Raji (cell line): ENCODE results near the gene PRICKLE1.

Source experiments
- POLR2A ChIP-seq: IDR thresholded peaks from 2 replicates; pipeline ENCODE4 v1.6.1; 2011; ENCODE audit warnings: low read depth, low read length, control low read depth; ENCODE audit not compliant: insufficient read depth

PRICKLE1 gene

GRCh38 chr12:42589465-42590329 is at the start of gene PRICKLE1:
PRICKLE1 (minus strand) TSS chr12:42589746; CDS start chr12:42472516, 117,230 bp downstream.
- TF ChIP-seq POLR2A: no peak

GRCh38 chr12:42638697-42639096 is 49.2 kb upstream of the PRICKLE1 start:
- no peak for TF ChIP-seq POLR2A

GRCh38 chr12:42638011-42638410 is 48.5 kb upstream of the PRICKLE1 start:
- TF ChIP-seq POLR2A: no peak

GRCh38 chr12:42636993-42637392 is 47.4 kb upstream of the PRICKLE1 start:
- no peak for TF ChIP-seq POLR2A

- TF ChIP-seq POLR2A: no peak
These were observed 44.0 kb upstream of the PRICKLE1 start for GRCh38 chr12:42633594-42633993.

GRCh38 chr12:42631513-42631912 is 42.0 kb upstream of the PRICKLE1 start:
- no peak for TF ChIP-seq POLR2A

- no peak for TF ChIP-seq POLR2A
These were observed 40.8 kb upstream of the PRICKLE1 start for GRCh38 chr12:42630314-42630713.

- TF ChIP-seq POLR2A: no peak
These were observed 37.6 kb upstream of the PRICKLE1 start for GRCh38 chr12:42627151-42627550.

- TF ChIP-seq POLR2A: no peak
These were observed 36.1 kb upstream of the PRICKLE1 start for GRCh38 chr12:42625611-42626010.

- no peak for TF ChIP-seq POLR2A
These were observed 28.1 kb upstream of the PRICKLE1 start for GRCh38 chr12:42617622-42618021.

- no peak for TF ChIP-seq POLR2A
These were observed 25.5 kb upstream of the PRICKLE1 start for GRCh38 chr12:42615006-42615405.

- TF ChIP-seq POLR2A: no peak
These were observed 22.7 kb upstream of the PRICKLE1 start for GRCh38 chr12:42612231-42612613.

GRCh38 chr12:42611571-42612230 is 22.2 kb upstream of the PRICKLE1 start:
- TF ChIP-seq POLR2A: no peak

- no peak for TF ChIP-seq POLR2A
These were observed 20.1 kb upstream of the PRICKLE1 start for GRCh38 chr12:42609605-42610004.

- no peak for TF ChIP-seq POLR2A
These were observed 18.8 kb upstream of the PRICKLE1 start for GRCh38 chr12:42608196-42608825.

GRCh38 chr12:42607584-42608058 is 18.1 kb upstream of the PRICKLE1 start:
- TF ChIP-seq POLR2A: no peak
